GM18505 (cell line): ENCODE measurements around the gene COL20A1.
"Not testable (repeated sequence)": the region's sequence is repeated elsewhere in the genome, so short reads cannot be mapped to it uniquely, and the experiment has no call there.

Source experiments
- ATAC-seq: cut with Tn5 transposase; IDR thresholded peaks from one replicate; pipeline ENCODE4 v1.9.1; 2021; ENCODE audit not compliant: unreplicated experiment
- POLR2A ChIP-seq: IDR thresholded peaks from 4 replicates; pipeline ENCODE4 v1.6.1; 2011; ENCODE audit warnings: borderline replicate concordance; ENCODE audit not compliant: insufficient read depth, insufficient read length; ENCODE audit errors: extremely low read depth

The COL20A1 gene

GRCh38 chr20:63330940-63331339, 38.0 kb downstream of the COL20A1 start:
- no peak for ATAC-seq
- no peak for TF ChIP-seq POLR2A

- no peak for TF ChIP-seq POLR2A
- ATAC-seq: no peak
Observed at GRCh38 chr20:63331741-63332400, 38.9 kb downstream of the COL20A1 start.

- TF ChIP-seq POLR2A: no peak
Observed at GRCh38 chr20:63332488-63333240, 39.7 kb downstream of the COL20A1 start.

GRCh38 chr20:63333241-63333836, 40.4 kb downstream of the COL20A1 start:
- ATAC-seq: no peak

More at GRCh38 chr20:63332488-63333240, 39.7 kb downstream of the COL20A1 start:
- ATAC-seq: no peak

GRCh38 chr20:63334356-63334755, 41.4 kb downstream of the COL20A1 start:
- no peak for ATAC-seq
- TF ChIP-seq POLR2A: no peak

More at GRCh38 chr20:63333241-63333836, 40.4 kb downstream of the COL20A1 start:
- TF ChIP-seq POLR2A: no peak

- not testable (repeated sequence) for ATAC-seq
Observed at GRCh38 chr20:63335060-63335459, 42.1 kb downstream of the COL20A1 start.

- no peak for ATAC-seq
- TF ChIP-seq POLR2A: no peak
Observed at GRCh38 chr20:63335711-63336110, 42.7 kb downstream of the COL20A1 start.

- ATAC-seq: no peak
- no peak for TF ChIP-seq POLR2A
Observed at GRCh38 chr20:63336232-63336752, 43.3 kb downstream of the COL20A1 start.

- TF ChIP-seq POLR2A: no peak
- ATAC-seq: no peak
Observed at GRCh38 chr20:63337786-63338420, 44.9 kb downstream of the COL20A1 start.

GRCh38 chr20:63339154-63340094, 46.4 kb downstream of the COL20A1 start:
- ATAC-seq: not testable (repeated sequence)

GRCh38 chr20:63340158-63340688, 47.2 kb downstream of the COL20A1 start:
- ATAC-seq: not testable (repeated sequence)
